GM12878 (cell line): ENCODE measurements around the gene RPL10A. TPM values are rescaled to one million over a fixed set of nuclear protein-coding genes. Genes with fewer than 3 reads are reported as not detected.

ENCODE experiments used
- BCL11A ChIP-seq: IDR thresholded peaks from 2 replicates; pipeline ENCODE4 v1.6.1; 2011; ENCODE audit warnings: low read depth, low read length
- BHLHE40 ChIP-seq, 2 experiments: fragments of 450-650 bp in 1 of 2; IDR thresholded peaks; 2 replicates each; pipeline ENCODE4 v1.6.1; 2011 to 2017; ENCODE audit warnings: low read depth in 2 of 2, borderline replicate concordance in 1 of 2, improper control_type of control experiment in 1 of 2, low read length in 1 of 2, mild to moderate bottlenecking in 1 of 2
- CHD1 ChIP-seq: IDR thresholded peaks from 2 replicates; pipeline ENCODE4 v1.6.1; 2012; ENCODE audit warnings: low read depth, low read length, improper control_type of control experiment
- ESRRA ChIP-seq: IDR thresholded peaks from 2 replicates; pipeline ENCODE4 v1.6.1; 2012; ENCODE audit warnings: mild to moderate bottlenecking, low read length, improper control_type of control experiment
- IRF5 ChIP-seq: fragments of 450-650 bp; IDR thresholded peaks from 2 replicates; pipeline ENCODE4 v1.6.1; 2017; ENCODE audit warnings: borderline replicate concordance
- NR2C2 ChIP-seq: IDR thresholded peaks from 2 replicates; pipeline ENCODE4 v1.6.1; 2011; ENCODE audit warnings: borderline replicate concordance, low read depth; ENCODE audit not compliant: control insufficient read depth, insufficient read length
- RAD51 ChIP-seq: fragments of 450-650 bp; IDR thresholded peaks from 2 replicates; pipeline ENCODE4 v1.6.1; 2016; ENCODE audit warnings: moderate library complexity, mild to moderate bottlenecking, inconsistent platforms
- RELB ChIP-seq: fragments of 450-650 bp; IDR thresholded peaks from 2 replicates; pipeline ENCODE4 v1.6.1; 2017; ENCODE audit warnings: low read depth, mild to moderate bottlenecking, moderate library complexity
- SUZ12 ChIP-seq: fragments of 200-600 bp; sonication (generic); IDR thresholded peaks from one replicate; pipeline ENCODE4 v1.6.1; 2018; ENCODE audit warnings: antibody characterized with exemption, mild to moderate bottlenecking; ENCODE audit not compliant: unreplicated experiment
- ZNF622 ChIP-seq: fragments of 450-650 bp; IDR thresholded peaks from 2 replicates; pipeline ENCODE4 v1.6.1; 2017; ENCODE audit warnings: mild to moderate bottlenecking, inconsistent platforms
- ZZZ3 ChIP-seq: IDR thresholded peaks from 2 replicates; pipeline ENCODE4 v1.6.1; 2011; ENCODE audit warnings: low read depth; ENCODE audit not compliant: control insufficient read depth, insufficient read length
- polyA plus RNA-seq, 11 experiments: library from polyadenylated mRNA; depleted of rRNA in 4 of 11; unstranded in 6 of 11; stranded (reverse) in 5 of 11; fragments of >200 nt; fragmentation: Nextera tagmentation in 4 of 11; fragmentation: Illumina TruSeq in 1 of 11; extraction: Ambion mirVana in 4 of 11; extraction: Trizol in 1 of 11; gene quantifications; 1 replicate in 1 of 11; 2 replicates in 10 of 11; pipeline versions ENCODE4 v1.2.1 to v1.2.3, GENCODE V29; 2011 to 2016; ENCODE audit warnings: inconsistent platforms in 2 of 11, missing spikeins in 2 of 11, low read depth in 1 of 11
- total RNA-seq, 4 experiments: library from RNA; depleted of rRNA in 3 of 4; stranded (reverse); fragments of >200 nt in 3 of 4; fragmentation: Illumina TruSeq in 1 of 4; extraction: Trizol in 1 of 4; gene quantifications; 2 replicates each; pipeline versions ENCODE4 v1.2.1 to v1.2.3, GENCODE V29; 2013 to 2021
- TF ChIP-seq, protein P1 (sequence below): IDR thresholded peaks from 2 replicates; pipeline ENCODE4 v1.6.1; 2011; ENCODE audit warnings: low read depth, mild to moderate bottlenecking, low read length, moderate library complexity, borderline replicate concordance; ENCODE audit errors: extremely low read depth
- TF ChIP-seq, protein P2 (sequence below): IDR thresholded peaks from 2 replicates; pipeline ENCODE4 v1.6.1; 2011; ENCODE audit warnings: borderline replicate concordance, low read depth, mild to moderate bottlenecking, moderate library complexity, low read length; ENCODE audit not compliant: insufficient read depth, poor library complexity, severe bottlenecking
- TF ChIP-seq, protein P3 (sequence below): fragments of 450-650 bp; IDR thresholded peaks from 2 replicates; pipeline ENCODE4 v1.6.1; 2018; ENCODE audit warnings: borderline replicate concordance, mild to moderate bottlenecking; ENCODE audit not compliant: partially characterized antibody
- TF ChIP-seq, protein P4 (sequence below): IDR thresholded peaks from 2 replicates; pipeline ENCODE4 v1.6.1; 2011; ENCODE audit warnings: low read depth, low read length, improper control_type of control experiment, borderline replicate concordance
- TF ChIP-seq, protein P5 (sequence below): fragments of 450-650 bp; IDR thresholded peaks from 2 replicates; pipeline ENCODE4 v1.6.1; 2017; ENCODE audit warnings: mild to moderate bottlenecking

RPL10A gene
- total and polyA plus RNA-seq, 10 of the 15 experiments (the other 5 are each of a cell fraction or from before 2014, with no cell fraction given): 833 to 4,029 (median 2,795) TPM

- TF ChIP-seq, protein P1, sequence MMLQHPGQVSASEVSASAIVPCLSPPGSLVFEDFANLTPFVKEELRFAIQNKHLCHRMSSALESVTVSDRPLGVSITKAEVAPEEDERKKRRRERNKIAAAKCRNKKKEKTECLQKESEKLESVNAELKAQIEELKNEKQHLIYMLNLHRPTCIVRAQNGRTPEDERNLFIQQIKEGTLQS: no peak
- no peak for TF ChIP-seq SUZ12
- no peak for TF ChIP-seq IRF5
- TF ChIP-seq BHLHE40 (IDR thresholded peaks at IDR 0.05; ENCODE audit: borderline replicate concordance in 1 of 2, low read depth in 2 of 2, low read length in 1 of 2): peak; percentile 66 to 85; a peak in 3 of 4 replicates
- TF ChIP-seq ESRRA: no peak
- TF ChIP-seq ZZZ3: no peak
- no peak for TF ChIP-seq ZNF622
- TF ChIP-seq BCL11A: no peak
- no peak for TF ChIP-seq NR2C2
- TF ChIP-seq, protein P2, sequence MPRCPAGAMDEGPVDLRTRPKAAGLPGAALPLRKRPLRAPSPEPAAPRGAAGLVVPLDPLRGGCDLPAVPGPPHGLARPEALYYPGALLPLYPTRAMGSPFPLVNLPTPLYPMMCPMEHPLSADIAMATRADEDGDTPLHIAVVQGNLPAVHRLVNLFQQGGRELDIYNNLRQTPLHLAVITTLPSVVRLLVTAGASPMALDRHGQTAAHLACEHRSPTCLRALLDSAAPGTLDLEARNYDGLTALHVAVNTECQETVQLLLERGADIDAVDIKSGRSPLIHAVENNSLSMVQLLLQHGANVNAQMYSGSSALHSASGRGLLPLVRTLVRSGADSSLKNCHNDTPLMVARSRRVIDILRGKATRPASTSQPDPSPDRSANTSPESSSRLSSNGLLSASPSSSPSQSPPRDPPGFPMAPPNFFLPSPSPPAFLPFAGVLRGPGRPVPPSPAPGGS: no peak
- no peak for TF ChIP-seq RELB
- no peak for TF ChIP-seq CHD1
- TF ChIP-seq, protein P3, sequence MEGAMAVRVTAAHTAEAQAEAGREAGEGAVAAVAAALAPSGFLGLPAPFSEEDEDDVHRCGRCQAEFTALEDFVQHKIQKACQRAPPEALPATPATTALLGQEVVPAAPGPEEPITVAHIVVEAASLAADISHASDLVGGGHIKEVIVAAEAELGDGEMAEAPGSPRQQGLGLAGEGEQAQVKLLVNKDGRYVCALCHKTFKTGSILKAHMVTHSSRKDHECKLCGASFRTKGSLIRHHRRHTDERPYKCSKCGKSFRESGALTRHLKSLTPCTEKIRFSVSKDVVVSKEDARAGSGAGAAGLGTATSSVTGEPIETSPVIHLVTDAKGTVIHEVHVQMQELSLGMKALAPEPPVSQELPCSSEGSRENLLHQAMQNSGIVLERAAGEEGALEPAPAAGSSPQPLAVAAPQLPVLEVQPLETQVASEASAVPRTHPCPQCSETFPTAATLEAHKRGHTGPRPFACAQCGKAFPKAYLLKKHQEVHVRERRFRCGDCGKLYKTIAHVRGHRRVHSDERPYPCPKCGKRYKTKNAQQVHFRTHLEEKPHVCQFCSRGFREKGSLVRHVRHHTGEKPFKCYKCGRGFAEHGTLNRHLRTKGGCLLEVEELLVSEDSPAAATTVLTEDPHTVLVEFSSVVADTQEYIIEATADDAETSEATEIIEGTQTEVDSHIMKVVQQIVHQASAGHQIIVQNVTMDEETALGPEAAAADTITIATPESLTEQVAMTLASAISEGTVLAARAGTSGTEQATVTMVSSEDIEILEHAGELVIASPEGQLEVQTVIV: no peak
- TF ChIP-seq, protein P4, sequence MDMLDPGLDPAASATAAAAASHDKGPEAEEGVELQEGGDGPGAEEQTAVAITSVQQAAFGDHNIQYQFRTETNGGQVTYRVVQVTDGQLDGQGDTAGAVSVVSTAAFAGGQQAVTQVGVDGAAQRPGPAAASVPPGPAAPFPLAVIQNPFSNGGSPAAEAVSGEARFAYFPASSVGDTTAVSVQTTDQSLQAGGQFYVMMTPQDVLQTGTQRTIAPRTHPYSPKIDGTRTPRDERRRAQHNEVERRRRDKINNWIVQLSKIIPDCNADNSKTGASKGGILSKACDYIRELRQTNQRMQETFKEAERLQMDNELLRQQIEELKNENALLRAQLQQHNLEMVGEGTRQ: no peak
- TF ChIP-seq, protein P5, sequence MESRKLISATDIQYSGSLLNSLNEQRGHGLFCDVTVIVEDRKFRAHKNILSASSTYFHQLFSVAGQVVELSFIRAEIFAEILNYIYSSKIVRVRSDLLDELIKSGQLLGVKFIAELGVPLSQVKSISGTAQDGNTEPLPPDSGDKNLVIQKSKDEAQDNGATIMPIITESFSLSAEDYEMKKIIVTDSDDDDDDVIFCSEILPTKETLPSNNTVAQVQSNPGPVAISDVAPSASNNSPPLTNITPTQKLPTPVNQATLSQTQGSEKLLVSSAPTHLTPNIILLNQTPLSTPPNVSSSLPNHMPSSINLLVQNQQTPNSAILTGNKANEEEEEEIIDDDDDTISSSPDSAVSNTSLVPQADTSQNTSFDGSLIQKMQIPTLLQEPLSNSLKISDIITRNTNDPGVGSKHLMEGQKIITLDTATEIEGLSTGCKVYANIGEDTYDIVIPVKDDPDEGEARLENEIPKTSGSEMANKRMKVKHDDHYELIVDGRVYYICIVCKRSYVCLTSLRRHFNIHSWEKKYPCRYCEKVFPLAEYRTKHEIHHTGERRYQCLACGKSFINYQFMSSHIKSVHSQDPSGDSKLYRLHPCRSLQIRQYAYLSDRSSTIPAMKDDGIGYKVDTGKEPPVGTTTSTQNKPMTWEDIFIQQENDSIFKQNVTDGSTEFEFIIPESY: no peak
- no peak for TF ChIP-seq RAD51
Observed at GRCh38 chr6:35452183-35453090, 15.8 kb upstream of the RPL10A start, which contains the start of gene FANCE (continued).
